Suppressor macrophage (primary cell): Measurements from ENCODE around the gene ZKSCAN5.
A peak's percentile ranks its signal among the peaks of the same experiment; 100 is the strongest.
"Not testable (repeated sequence)": the region's sequence is repeated elsewhere in the genome, so short reads cannot be mapped to it uniquely, and the experiment has no call there.

Experiments used
- DNase-seq, 4 experiments: peaks; one replicate each; pipeline ENCODE4 v3.0.0-alpha.2; 2020 to 2022

ZKSCAN5 gene

GRCh38 chr7:99497766-99498545 lies 6.5 kb upstream of the ZKSCAN5 start:
- no peak for DNase-seq

- no peak for DNase-seq
Observed at GRCh38 chr7:99498546-99498944, 5.9 kb upstream of the ZKSCAN5 start.

- peak in 3 of 4 experiments; percentile 49 to 74 (median 70) for DNase-seq
Observed at GRCh38 chr7:99499371-99499720, 5.1 kb upstream of the ZKSCAN5 start.

- peak; percentile 93 to 96 (median 96) for DNase-seq
Observed at GRCh38 chr7:99499721-99500636, 4.5 kb upstream of the ZKSCAN5 start, which contains the start of gene ZNF394. Gene ZNF394, minus strand, starts transcription at chr7:99500281. Its CDS starts 188 bp downstream, at chr7:99500093.

- DNase-seq, result peak in 1 of 4 experiments; percentile 8
Observed at GRCh38 chr7:99500637-99501009, 3.8 kb upstream of the ZKSCAN5 start.

GRCh38 chr7:99501236-99501635 lies 3.2 kb upstream of the ZKSCAN5 start:
- DNase-seq, result peak in 2 of 4 experiments; percentile 12 to 20

- no peak for DNase-seq
Observed at GRCh38 chr7:99504281-99504602, 220 bp upstream of the ZKSCAN5 start.

GRCh38 chr7:99505324-99505662 lies 831 bp downstream of the ZKSCAN5 start:
- no peak for DNase-seq

GRCh38 chr7:99514050-99514449 lies 9.6 kb downstream of the ZKSCAN5 start:
- DNase-seq, result no peak

- no peak for DNase-seq
Observed at GRCh38 chr7:99521399-99521798, 16.9 kb downstream of the ZKSCAN5 start.

GRCh38 chr7:99525713-99526440 lies 21.4 kb downstream of the ZKSCAN5 start:
- DNase-seq, result peak; percentile 4 to 40 (median 34)

GRCh38 chr7:99531354-99531765 lies 26.9 kb downstream of the ZKSCAN5 start:
- DNase-seq, result no peak

- DNase-seq, result no peak
Observed at GRCh38 chr7:99535667-99536066, 31.2 kb downstream of the ZKSCAN5 start.

GRCh38 chr7:99539213-99539811 lies 34.9 kb downstream of the ZKSCAN5 start:
- no peak for DNase-seq

GRCh38 chr7:99540542-99540941 lies 36.1 kb downstream of the ZKSCAN5 start:
- DNase-seq, result no peak

GRCh38 chr7:99541212-99541611 lies 36.8 kb downstream of the ZKSCAN5 start:
- no peak for DNase-seq

- no peak for DNase-seq
Observed at GRCh38 chr7:99543081-99543671, 38.7 kb downstream of the ZKSCAN5 start.

GRCh38 chr7:99543916-99544315 lies 39.5 kb downstream of the ZKSCAN5 start:
- DNase-seq, result no peak

GRCh38 chr7:99545308-99545707 lies 40.8 kb downstream of the ZKSCAN5 start:
- not testable (repeated sequence) for DNase-seq

- DNase-seq, result not testable (repeated sequence)
Observed at GRCh38 chr7:99549545-99549944, 45.1 kb downstream of the ZKSCAN5 start.

- peak in 2 of 4 experiments; percentile 4 to 6 for DNase-seq
Observed at GRCh38 chr7:99551334-99551733, 46.9 kb downstream of the ZKSCAN5 start.

- peak; percentile 93 to 95 (median 95) for DNase-seq
Observed at GRCh38 chr7:99551767-99552463, 47.5 kb downstream of the ZKSCAN5 start, which contains the start of gene FAM200A. Gene FAM200A, minus strand, starts transcription at chr7:99552114. Its CDS starts 3,707 bp downstream, at chr7:99548407.
